T-helper 1 cell treated with Interleukin-12 subunit alpha and Interleukin-12 subunit beta and Interleukin-4 antibody, amounts not matched to agents 30 μg/mL and 1 μg/mL, for 36 hours (primary cell): ENCODE measurements around the gene AREL1.
A peak's percentile ranks its signal among the peaks of the same experiment; 100 is the strongest.
"Not testable (repeated sequence)": the region's sequence is repeated elsewhere in the genome, so short reads cannot be mapped to it uniquely, and the experiment has no call there.

ENCODE experiments used
- H3K27ac Mint-ChIP-seq: one replicate; pipeline ENCODE4 v1.8.0; 2021; ENCODE audit warnings: mild to moderate bottlenecking, mixed read lengths
- H3K27me3 Mint-ChIP-seq: one replicate; pipeline ENCODE4 v1.8.0; 2021; ENCODE audit warnings: low read depth, mixed read lengths
- H3K36me3 Mint-ChIP-seq: one replicate; pipeline ENCODE4 v1.8.0; 2021; ENCODE audit warnings: low read depth, mixed read lengths
- H3K4me1 Mint-ChIP-seq: one replicate; pipeline ENCODE4 v1.8.0; 2021; ENCODE audit warnings: low read depth, mixed read lengths
- H3K4me3 Mint-ChIP-seq: one replicate; pipeline ENCODE4 v1.8.0; 2021; ENCODE audit warnings: mild to moderate bottlenecking, moderate library complexity, mixed read lengths
- H3K9me3 Mint-ChIP-seq: one replicate; pipeline ENCODE4 v1.8.0; 2021; ENCODE audit warnings: mixed read lengths

AREL1 gene, protein sequence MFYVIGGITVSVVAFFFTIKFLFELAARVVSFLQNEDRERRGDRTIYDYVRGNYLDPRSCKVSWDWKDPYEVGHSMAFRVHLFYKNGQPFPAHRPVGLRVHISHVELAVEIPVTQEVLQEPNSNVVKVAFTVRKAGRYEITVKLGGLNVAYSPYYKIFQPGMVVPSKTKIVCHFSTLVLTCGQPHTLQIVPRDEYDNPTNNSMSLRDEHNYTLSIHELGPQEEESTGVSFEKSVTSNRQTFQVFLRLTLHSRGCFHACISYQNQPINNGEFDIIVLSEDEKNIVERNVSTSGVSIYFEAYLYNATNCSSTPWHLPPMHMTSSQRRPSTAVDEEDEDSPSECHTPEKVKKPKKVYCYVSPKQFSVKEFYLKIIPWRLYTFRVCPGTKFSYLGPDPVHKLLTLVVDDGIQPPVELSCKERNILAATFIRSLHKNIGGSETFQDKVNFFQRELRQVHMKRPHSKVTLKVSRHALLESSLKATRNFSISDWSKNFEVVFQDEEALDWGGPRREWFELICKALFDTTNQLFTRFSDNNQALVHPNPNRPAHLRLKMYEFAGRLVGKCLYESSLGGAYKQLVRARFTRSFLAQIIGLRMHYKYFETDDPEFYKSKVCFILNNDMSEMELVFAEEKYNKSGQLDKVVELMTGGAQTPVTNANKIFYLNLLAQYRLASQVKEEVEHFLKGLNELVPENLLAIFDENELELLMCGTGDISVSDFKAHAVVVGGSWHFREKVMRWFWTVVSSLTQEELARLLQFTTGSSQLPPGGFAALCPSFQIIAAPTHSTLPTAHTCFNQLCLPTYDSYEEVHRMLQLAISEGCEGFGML

DNA sequence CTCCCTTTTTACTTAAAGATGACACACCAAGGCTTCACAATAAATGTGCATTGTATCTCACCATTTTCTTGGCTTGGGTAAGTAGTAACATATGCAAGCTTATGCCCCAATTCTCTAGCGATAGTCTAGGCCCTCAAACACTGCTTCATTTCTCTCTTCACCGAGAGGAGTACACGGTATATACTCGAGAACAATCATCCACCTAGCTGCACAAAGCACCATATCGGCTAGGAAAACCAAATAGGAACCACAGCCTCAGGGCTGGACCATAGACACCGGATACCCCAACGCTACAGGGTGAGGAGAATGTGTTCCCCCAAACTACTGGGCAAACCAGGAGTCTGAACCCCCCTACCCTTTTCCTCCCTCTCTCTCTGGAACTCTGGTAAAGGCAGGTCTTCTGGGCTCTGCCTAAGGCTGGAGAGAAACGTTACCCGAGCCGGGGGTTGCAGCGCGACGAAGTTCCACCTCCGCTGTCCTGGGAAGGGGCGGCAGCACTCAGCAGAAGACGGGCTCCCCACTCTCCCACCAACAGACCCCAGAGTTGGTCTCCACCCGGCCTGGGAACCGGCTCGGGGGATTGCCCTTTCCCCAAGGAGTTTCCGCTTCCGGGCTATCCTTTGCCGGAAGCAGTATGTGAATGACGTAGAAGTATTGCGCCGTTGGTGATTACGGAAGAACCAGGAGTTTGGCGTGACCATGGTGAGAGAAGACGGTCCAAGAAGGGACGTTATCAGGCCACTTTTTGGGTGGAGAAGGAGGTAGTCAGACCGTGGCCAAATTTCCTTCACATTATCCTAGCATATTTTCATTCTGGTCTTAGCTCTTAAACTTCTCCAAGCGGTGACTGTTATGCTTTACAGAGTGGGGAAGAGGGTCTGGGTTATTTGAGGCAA lies at the start of gene AREL1, which contains the start of gene FCF1:
TSS of gene AREL1 (minus strand) at position 582 of the 896 bp plus-strand sequence. CDS start 27,465 bp downstream, outside the sequence.
TSS of gene FCF1 (plus strand) at position 646 of the 896 bp plus-strand sequence. CDS start at position 700, 54 bp downstream.
- peak within 1 kb of the TSS; percentile 95 for H3K27ac Mint-ChIP-seq
- H3K4me3 Mint-ChIP-seq, result peak within 1 kb of the TSS; percentile 95
- H3K36me3 Mint-ChIP-seq, result peaks cover 23% of the 10 kb centered on the region
- H3K27me3 Mint-ChIP-seq, result no peaks in the 10 kb centered on the region
- no peaks in the 10 kb centered on the region for H3K9me3 Mint-ChIP-seq
- peaks cover 37% of the 10 kb centered on the region for H3K4me1 Mint-ChIP-seq

DNA sequence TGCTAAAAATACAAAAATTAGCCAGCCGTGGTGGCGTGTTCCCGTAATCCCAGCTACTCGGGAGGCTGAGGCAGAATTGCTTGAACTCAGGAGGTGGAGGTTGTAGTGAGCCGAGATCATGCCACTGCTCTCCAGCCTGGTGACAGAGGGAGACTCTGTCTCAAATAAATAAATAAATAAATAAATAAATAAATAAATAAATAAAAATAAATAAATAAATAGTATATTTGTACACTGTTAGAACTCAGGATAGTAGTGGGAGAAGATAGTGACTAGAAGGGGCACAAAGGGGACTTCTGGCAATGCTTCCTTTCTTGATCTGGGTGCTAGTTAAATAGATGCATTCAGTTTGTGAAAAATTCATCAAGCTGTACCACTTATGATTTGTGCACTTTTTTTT lies 45.6 kb upstream of the AREL1 start:
- not testable (repeated sequence) for H3K9me3 Mint-ChIP-seq, H3K4me3 Mint-ChIP-seq, H3K27ac Mint-ChIP-seq, H3K36me3 Mint-ChIP-seq, H3K4me1 Mint-ChIP-seq, H3K27me3 Mint-ChIP-seq

DNA sequence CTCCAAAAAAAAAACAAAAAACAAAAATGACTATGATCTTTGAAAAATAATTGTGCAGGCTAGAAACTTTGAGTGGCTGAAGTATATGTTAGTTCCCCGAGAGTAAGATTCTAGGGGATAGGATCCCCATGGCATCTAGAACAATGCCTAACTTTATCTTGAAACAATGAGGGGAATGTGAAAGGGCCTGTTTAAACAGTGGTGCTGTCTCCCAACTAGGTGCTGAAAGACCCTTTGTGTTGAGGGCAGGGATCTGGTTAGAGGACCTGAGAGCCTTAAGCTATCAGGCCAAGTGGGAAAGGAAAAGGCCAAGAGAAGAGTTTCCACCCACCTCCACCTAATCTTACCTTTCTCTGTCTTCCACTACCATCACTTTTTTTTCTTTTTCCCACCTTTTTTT lies 43.4 kb upstream of the AREL1 start:
- Mint-ChIP-seq H3K4me1 (no peaks in the 10 kb centered on the region), H3K27ac (no peak overlapping the region), H3K36me3 (peaks cover 6% of the 10 kb centered on the region), H3K4me3 (no peak overlapping the region), H3K27me3 (peaks cover 4% of the 10 kb centered on the region), H3K9me3 (peaks cover 17% of the 10 kb centered on the region)

DNA sequence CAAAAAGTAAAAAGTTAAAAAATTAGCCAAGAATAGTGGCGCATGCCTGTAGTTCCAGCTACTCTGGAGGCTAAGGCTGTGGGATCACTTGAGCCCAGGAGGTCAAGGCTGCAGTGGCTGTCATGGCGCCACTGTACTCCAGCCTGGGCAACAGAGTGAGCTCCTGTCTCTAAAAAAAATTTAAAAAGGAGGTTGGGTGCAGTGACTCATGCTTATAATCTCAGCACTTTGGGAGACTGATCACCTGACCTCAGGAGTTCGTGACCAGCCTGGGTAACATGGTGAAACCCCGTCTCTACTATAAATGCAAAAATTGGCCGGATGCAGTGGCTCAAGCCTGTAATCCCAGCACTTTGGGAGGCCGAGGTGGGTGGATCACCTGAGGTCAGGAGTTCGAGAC lies 42.0 kb upstream of the AREL1 start:
- H3K36me3 Mint-ChIP-seq, result peaks cover 6% of the 10 kb centered on the region
- no peak overlapping the region for H3K4me3 Mint-ChIP-seq
- peaks cover 4% of the 10 kb centered on the region for H3K27me3 Mint-ChIP-seq
- no peaks in the 10 kb centered on the region for H3K4me1 Mint-ChIP-seq
- H3K9me3 Mint-ChIP-seq, result peaks cover 17% of the 10 kb centered on the region
- H3K27ac Mint-ChIP-seq, result no peak overlapping the region

DNA sequence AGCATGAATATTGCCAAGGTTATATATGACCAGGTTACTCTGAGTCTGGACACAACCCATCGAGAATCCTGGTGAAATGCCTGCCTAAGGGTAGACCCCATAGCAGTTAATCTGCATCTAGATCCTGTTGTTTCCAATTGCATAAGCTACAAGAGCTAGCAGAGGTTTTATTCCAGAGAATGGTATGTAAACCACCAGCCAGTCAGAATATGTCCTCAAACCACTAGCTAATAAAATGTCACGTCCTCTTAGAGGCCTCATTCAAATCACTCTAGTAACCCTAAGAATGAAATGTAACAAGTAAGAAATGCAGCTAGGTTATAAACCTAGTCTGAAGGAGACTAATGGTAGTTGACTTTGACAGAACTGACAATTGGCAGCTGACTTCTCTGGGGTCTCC lies 41.3 kb upstream of the AREL1 start:
- Mint-ChIP-seq H3K4me1 (no peaks in the 10 kb centered on the region), H3K4me3 (no peak overlapping the region), H3K27me3 (peaks cover 4% of the 10 kb centered on the region), H3K36me3 (peaks cover 6% of the 10 kb centered on the region), H3K27ac (no peak overlapping the region), H3K9me3 (peaks cover 17% of the 10 kb centered on the region)

DNA sequence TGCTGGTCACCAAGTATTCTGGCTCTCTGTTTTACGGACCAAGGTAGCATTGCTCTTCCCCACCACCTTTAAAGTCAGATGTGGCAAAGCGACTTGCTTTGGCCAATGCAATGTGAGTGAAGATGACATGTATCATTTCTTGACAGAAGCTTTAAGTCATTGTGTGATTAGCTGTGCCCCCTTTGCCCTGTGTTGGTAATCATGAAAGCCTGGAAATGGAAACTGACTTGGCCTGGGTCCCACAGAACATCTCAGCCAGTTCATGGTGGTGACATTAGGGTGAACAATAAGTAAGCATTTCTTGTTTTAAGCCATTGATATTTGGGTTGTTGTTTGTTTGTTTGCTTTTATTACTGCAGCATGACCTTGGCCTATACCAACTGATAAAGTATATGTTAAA lies 34.4 kb upstream of the AREL1 start:
- Mint-ChIP-seq H3K4me1 (no peaks in the 10 kb centered on the region), H3K27ac (no peak overlapping the region), H3K27me3 (peaks cover 9% of the 10 kb centered on the region), H3K4me3 (no peak overlapping the region), H3K36me3 (peaks cover 4% of the 10 kb centered on the region), H3K9me3 (peaks cover 6% of the 10 kb centered on the region)

DNA sequence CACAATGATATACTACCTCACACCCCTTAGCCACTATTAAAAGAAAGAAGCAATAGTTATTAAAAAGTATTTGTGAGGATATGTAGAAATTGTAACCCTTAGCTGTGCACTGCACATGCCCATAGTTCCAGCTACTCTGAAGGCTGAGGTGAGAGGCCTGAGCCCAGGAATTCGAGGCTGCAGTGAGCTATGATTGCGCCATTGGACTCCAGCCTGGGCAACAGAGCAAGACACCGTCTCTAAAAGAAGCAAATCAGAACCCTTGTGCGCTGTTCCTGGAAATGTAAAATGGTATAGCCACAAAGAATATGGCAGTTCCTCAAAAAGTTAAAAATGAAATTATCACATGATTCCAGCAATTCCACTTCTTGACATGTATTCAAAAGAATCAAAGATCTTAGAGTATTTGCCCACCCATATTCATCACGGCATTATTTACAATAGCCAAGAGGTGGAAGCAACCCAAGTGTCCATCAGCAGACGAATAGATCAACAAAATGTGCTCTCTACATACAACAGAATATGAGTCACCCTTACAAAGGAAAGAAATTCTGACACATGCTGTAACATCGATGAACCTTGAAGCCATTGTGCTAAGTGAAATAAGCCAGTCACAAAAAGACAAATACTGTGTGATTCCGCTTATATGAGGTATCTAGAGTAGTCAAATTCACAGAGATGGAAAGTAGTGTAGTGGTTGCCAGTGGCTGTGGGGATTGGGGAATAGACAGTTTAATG lies 26.6 kb upstream of the AREL1 start:
- Mint-ChIP-seq H3K36me3 (peaks cover 16% of the 10 kb centered on the region), H3K27me3 (no peaks in the 10 kb centered on the region), H3K9me3 (no peaks in the 10 kb centered on the region), H3K4me1 (no peaks in the 10 kb centered on the region), H3K4me3 (no peak overlapping the region), H3K27ac (no peak overlapping the region)

DNA sequence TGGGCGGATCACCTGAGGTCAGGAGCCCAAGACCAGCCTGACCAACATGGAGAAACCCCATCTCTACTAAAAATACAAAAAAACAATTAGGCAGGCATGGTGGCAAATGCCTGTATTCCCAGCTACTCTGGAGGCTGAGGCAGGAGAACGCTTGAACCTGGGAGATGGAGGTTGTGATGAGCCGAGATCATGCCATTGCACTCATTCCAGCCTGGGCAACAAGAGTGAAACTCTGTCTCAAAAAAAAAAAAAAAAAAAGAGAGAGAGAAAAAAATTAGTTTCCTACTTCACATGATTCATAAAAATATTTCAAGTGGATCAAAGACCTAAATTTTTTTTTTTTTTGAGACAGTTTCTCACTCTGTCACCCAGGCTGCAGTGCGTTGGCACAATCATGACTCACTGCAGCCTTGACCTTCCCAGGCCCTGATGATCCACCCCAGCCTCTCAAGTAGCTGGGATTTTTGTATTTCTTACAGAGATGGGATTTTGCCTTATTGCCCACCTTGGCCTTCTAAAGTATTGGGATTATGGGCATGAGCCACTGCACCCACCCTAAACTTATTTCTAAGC lies 25.0 kb upstream of the AREL1 start:
- H3K27ac Mint-ChIP-seq, result no peak overlapping the region
- no peaks in the 10 kb centered on the region for H3K4me1 Mint-ChIP-seq
- no peaks in the 10 kb centered on the region for H3K9me3 Mint-ChIP-seq
- H3K4me3 Mint-ChIP-seq, result no peak overlapping the region
- H3K27me3 Mint-ChIP-seq, result no peaks in the 10 kb centered on the region
- peaks cover 21% of the 10 kb centered on the region for H3K36me3 Mint-ChIP-seq

DNA sequence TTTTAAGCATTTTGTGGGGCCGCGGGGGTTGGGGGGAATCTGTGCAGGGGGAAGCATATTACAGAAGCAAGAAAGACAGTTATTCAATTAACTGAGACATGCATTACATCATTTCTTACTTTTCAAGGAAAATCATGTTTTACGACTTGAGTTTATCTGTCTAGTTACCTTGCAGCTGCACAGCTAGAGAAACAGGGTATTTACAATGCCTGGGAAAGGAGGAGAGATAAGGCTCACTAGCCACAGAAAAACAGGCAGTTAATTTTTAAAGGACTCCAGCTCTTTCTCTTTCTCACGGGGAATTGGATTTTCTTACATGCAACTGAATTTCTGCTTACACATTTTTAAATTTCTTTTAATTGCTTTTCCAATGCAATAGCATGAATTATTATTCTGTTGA lies 22.2 kb upstream of the AREL1 start:
- Mint-ChIP-seq H3K36me3 (peaks cover 25% of the 10 kb centered on the region), H3K4me3 (no peak overlapping the region), H3K27me3 (no peaks in the 10 kb centered on the region), H3K27ac (no peak overlapping the region), H3K9me3 (no peaks in the 10 kb centered on the region), H3K4me1 (no peaks in the 10 kb centered on the region)

DNA sequence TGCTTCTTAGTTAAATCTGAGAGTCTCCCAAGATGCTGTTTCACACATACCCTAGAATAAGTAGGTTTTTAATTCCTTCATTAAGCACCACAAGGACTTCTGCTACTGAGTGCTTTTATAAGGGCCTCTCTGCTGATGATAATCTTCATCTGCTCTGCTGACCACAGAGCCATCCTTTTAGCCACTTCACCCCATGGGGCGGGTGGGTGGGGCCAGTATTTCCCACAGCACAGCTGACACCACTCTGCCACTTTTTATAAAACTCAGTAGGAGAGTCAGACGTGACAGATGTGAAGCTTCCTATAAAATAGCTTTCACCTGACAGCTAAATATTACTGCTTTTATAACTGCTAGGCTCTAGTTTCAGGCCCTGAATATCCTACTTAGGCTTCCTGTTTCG lies 20.3 kb upstream of the AREL1 start:
- Mint-ChIP-seq H3K27ac (no peak overlapping the region), H3K9me3 (no peaks in the 10 kb centered on the region), H3K27me3 (no peaks in the 10 kb centered on the region), H3K4me1 (no peaks in the 10 kb centered on the region), H3K4me3 (no peak overlapping the region), H3K36me3 (peaks cover 23% of the 10 kb centered on the region)

DNA sequence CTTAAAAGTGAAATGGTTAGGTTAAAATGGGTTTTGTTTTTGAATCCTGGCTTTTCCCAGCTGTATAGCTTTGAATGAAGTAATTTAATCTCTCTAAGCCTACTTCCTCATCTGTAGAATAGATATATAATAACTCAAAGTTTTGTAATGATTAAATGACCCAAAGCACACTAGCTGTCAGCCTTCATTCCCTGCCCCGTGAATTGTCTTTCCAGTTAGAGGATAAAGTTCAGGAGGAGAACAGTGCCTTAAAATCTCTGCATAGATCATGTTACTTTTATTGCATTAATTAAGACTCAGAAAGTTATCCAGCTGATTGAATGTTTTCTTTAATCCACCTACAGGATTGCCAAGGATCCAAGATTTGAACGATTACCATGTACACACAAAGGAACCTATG lies 19.5 kb upstream of the AREL1 start:
- no peaks in the 10 kb centered on the region for H3K27me3 Mint-ChIP-seq
- H3K9me3 Mint-ChIP-seq, result no peaks in the 10 kb centered on the region
- H3K4me3 Mint-ChIP-seq, result no peak overlapping the region
- H3K36me3 Mint-ChIP-seq, result peaks cover 27% of the 10 kb centered on the region
- no peak overlapping the region for H3K27ac Mint-ChIP-seq
- H3K4me1 Mint-ChIP-seq, result no peaks in the 10 kb centered on the region

DNA sequence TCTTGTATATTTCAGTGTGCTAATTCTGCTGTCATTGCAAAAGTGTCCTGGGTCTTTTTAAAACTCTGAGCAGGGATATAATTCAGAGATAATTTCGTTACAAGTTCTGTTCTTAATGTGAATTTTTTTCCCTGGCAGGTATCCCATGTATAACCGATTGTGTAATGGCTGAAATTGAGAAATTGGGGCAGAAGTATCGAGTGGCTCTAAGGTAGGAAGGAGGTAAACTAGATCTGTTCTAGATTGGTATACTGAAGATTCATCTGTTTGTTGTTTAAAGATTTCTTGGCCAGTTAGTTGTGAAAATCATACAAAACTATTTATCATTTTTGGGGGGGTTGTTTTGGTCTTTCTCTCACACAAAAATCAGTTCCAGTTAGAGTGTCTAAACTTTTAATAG lies 10.3 kb upstream of the AREL1 start:
- Mint-ChIP-seq H3K4me1 (no peaks in the 10 kb centered on the region), H3K9me3 (no peaks in the 10 kb centered on the region), H3K27me3 (no peaks in the 10 kb centered on the region), H3K36me3 (peaks cover 17% of the 10 kb centered on the region), H3K4me3 (no peak overlapping the region), H3K27ac (no peak overlapping the region)

DNA sequence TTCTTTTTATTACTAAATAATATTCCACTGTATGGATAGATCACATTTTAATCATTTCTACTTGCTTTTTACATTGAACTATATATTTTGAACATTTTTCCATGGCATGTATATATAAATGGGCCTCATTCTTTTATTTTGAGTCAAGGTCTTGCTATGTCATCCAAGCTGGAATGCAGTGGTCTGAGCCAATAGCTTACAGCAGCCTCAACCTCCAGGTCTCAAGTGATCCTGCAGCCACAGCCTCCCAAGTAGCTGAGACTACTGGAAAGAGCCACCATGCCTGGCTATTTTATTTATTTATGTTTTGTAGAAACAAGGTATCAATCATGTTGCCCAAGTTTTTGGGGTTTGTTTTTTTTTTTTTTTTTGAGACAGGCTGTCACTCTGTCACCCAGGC lies 7.6 kb upstream of the AREL1 start:
- no peak overlapping the region for H3K27ac Mint-ChIP-seq
- peaks cover 25% of the 10 kb centered on the region for H3K36me3 Mint-ChIP-seq
- no peak overlapping the region for H3K4me3 Mint-ChIP-seq
- no peaks in the 10 kb centered on the region for H3K27me3 Mint-ChIP-seq
- H3K4me1 Mint-ChIP-seq, result peaks cover 9% of the 10 kb centered on the region
- no peaks in the 10 kb centered on the region for H3K9me3 Mint-ChIP-seq
